ENCODE measurements around the gene TRIM73.
"Not testable (repeated sequence)": the region's sequence is repeated elsewhere in the genome, so short reads cannot be mapped to it uniquely, and the experiment has no call there.

The TRIM73 gene

GRCh38 chr7:75395329-75395728 lies at the start of gene TRIM73:
Gene TRIM73, plus strand, starts transcription at chr7:75395629. Its CDS starts 3,305 bp downstream, at chr7:75398934.
- not testable (repeated sequence) for H3K27ac Mint-ChIP-seq, H3K36me3 Mint-ChIP-seq, H3K9me3 Mint-ChIP-seq, H3K4me3 Mint-ChIP-seq, H3K27me3 Mint-ChIP-seq, H3K4me1 Mint-ChIP-seq

- H3K4me3 Mint-ChIP-seq = peak overlapping the region; percentile 30
- not testable (repeated sequence) for H3K27me3 Mint-ChIP-seq, H3K4me1 Mint-ChIP-seq, H3K9me3 Mint-ChIP-seq, H3K27ac Mint-ChIP-seq, H3K36me3 Mint-ChIP-seq
Observed at GRCh38 chr7:75358671-75359541, 36.5 kb upstream of the TRIM73 start.

- H3K27ac Mint-ChIP-seq, H3K4me1 Mint-ChIP-seq, H3K36me3 Mint-ChIP-seq, H3K27me3 Mint-ChIP-seq, H3K9me3 Mint-ChIP-seq, H3K4me3 Mint-ChIP-seq: not testable (repeated sequence)
Observed at GRCh38 chr7:75359542-75359848, 35.9 kb upstream of the TRIM73 start.

DNA sequence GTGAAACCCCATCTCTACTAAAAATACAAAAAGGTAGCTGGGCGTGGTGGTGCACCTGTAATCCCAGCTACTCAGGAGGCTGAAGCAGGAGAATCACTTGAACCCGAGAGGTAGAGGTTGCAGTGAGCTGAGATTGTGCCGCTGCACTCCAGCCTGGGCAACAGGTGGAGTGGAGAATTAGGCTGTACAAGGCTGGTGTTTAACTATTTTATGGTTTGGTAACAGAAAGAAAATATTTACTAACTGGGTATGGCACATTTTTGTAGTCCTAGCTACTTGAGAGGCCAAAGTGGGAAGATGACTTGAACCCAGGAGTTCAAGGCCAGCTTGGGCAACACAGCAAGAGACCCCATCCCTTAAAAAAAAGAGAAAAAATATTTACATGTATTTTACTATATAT lies 31.4 kb upstream of the TRIM73 start:
- not testable (repeated sequence) for H3K4me1 Mint-ChIP-seq, H3K9me3 Mint-ChIP-seq, H3K4me3 Mint-ChIP-seq, H3K27ac Mint-ChIP-seq, H3K36me3 Mint-ChIP-seq, H3K27me3 Mint-ChIP-seq

- not testable (repeated sequence) for H3K9me3 Mint-ChIP-seq, H3K27me3 Mint-ChIP-seq, H3K36me3 Mint-ChIP-seq, H3K4me3 Mint-ChIP-seq, H3K27ac Mint-ChIP-seq, H3K4me1 Mint-ChIP-seq
Observed at GRCh38 chr7:75366643-75367042, 28.8 kb upstream of the TRIM73 start.

GRCh38 chr7:75367313-75367712 lies 28.1 kb upstream of the TRIM73 start:
- H3K4me1 Mint-ChIP-seq = not testable (repeated sequence)

GRCh38 chr7:75374144-75374518 lies 21.3 kb upstream of the TRIM73 start:
- not testable (repeated sequence) for H3K27ac Mint-ChIP-seq, H3K36me3 Mint-ChIP-seq

More at GRCh38 chr7:75367313-75367712, 28.1 kb upstream of the TRIM73 start:
- H3K27me3 Mint-ChIP-seq, H3K36me3 Mint-ChIP-seq, H3K9me3 Mint-ChIP-seq, H3K4me3 Mint-ChIP-seq, H3K27ac Mint-ChIP-seq: not testable (repeated sequence)

GRCh38 chr7:75374519-75375317 lies 20.7 kb upstream of the TRIM73 start:
- H3K36me3 Mint-ChIP-seq, H3K27ac Mint-ChIP-seq, H3K9me3 Mint-ChIP-seq, H3K4me3 Mint-ChIP-seq, H3K4me1 Mint-ChIP-seq, H3K27me3 Mint-ChIP-seq: not testable (repeated sequence)

More at GRCh38 chr7:75374144-75374518, 21.3 kb upstream of the TRIM73 start:
- H3K4me1 Mint-ChIP-seq, H3K9me3 Mint-ChIP-seq, H3K27me3 Mint-ChIP-seq, H3K4me3 Mint-ChIP-seq: not testable (repeated sequence)

DNA sequence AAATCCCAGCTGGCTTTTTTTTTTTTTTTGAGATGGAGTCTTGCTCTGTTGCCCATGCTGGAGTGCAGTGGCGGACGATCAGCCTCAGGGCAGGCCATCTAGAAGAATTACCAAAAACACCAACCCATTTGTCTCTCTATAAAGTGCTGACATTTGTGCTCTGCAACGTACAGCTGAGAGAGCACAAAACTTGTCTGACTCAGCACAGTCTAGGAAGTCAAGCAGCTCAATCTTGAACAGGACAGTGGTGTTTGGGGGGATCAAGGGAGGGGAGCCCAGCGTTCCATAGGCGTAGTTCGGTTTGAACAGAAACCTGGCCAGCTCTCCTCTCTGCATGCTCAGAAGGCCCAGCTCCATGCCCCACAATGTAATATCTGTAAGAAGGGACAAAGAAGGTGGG lies 2.2 kb upstream of the TRIM73 start:
- not testable (repeated sequence) for H3K27me3 Mint-ChIP-seq, H3K9me3 Mint-ChIP-seq, H3K27ac Mint-ChIP-seq, H3K4me1 Mint-ChIP-seq, H3K36me3 Mint-ChIP-seq, H3K4me3 Mint-ChIP-seq

DNA sequence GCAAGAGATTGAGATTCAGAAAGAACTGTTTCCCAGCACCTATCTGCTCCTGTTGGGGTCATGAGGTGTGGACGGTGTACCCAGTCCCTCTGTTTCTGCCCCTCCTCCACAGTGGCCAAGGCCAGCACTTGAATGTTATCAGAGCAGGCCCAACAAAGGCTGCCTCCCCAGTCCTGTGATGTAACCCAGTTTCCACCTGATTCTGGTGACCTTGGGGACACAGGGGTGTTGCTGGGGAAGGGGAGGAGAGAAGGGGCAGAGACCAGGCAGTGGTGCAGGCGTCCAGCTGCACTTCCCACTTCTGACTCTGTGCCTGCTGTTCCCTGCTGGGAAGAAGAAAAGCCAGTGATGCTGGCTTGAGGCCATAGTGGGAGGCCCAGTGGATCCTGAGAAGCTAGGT lies 2.4 kb downstream of the TRIM73 start:
- not testable (repeated sequence) for H3K27ac Mint-ChIP-seq, H3K9me3 Mint-ChIP-seq, H3K4me3 Mint-ChIP-seq, H3K4me1 Mint-ChIP-seq, H3K36me3 Mint-ChIP-seq, H3K27me3 Mint-ChIP-seq

DNA sequence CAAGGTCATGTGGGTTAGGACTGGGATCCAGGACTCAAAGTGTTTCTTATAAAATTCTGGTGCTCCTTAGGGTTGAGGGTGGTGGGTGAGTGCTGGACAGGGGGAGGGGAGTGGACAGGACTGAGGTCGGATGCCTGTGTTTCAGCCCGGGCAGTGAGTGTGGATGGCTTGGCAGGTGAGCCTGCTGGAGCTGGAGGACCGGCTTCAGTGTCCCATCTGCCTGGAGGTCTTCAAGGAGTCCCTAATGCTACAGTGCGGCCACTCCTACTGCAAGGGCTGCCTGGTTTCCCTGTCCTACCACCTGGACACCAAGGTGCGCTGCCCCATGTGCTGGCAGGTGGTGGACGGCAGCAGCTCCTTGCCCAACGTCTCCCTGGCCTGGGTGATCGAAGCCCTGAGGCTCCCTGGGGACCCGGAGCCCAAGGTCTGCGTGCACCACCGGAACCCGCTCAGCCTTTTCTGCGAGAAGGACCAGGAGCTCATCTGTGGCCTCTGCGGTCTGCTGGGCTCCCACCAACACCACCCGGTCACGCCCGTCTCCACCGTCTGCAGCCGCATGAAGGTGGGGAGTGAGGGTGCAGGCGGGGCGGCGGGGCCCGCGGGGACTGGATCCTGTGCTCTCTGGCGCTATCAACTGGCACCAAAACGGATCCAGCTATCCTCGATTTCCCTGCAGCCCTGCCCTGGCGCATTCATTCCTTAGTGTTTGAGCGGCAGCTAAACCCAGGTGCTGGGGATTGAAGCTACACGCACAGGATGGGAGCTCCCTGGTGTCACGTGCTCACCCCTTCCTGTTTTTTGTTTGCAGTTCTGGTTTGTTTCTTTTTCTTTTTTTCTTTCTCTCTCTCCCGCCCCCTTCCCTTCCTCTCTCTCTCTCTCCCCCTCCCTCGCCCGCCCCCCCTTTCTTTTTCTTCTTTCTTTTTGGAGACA lies 3.6 kb downstream of the TRIM73 start:
- not testable (repeated sequence) for H3K36me3 Mint-ChIP-seq, H3K27me3 Mint-ChIP-seq, H3K9me3 Mint-ChIP-seq, H3K4me1 Mint-ChIP-seq, H3K4me3 Mint-ChIP-seq, H3K27ac Mint-ChIP-seq

DNA sequence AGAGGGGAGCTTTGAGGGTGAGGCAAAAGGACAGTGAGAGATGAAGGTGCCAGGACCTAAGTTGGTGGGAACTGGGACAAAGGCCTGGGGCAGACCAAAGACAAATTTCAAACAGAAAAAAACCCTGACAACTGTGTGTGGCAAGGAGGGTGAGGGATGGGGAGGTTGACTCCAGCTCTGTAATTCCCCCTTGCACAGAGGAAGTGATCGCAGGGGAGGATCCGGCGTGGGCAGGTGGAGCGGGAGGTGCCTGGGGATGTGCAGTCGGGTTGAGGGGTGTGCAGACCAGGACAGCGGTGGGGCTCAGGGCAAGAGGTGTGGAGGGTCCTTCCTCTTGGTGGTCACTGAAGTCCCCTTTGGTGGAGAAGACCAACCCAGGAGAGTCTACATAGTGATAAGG lies 5.1 kb downstream of the TRIM73 start:
- not testable (repeated sequence) for H3K4me3 Mint-ChIP-seq, H3K36me3 Mint-ChIP-seq, H3K27ac Mint-ChIP-seq, H3K27me3 Mint-ChIP-seq, H3K9me3 Mint-ChIP-seq, H3K4me1 Mint-ChIP-seq

DNA sequence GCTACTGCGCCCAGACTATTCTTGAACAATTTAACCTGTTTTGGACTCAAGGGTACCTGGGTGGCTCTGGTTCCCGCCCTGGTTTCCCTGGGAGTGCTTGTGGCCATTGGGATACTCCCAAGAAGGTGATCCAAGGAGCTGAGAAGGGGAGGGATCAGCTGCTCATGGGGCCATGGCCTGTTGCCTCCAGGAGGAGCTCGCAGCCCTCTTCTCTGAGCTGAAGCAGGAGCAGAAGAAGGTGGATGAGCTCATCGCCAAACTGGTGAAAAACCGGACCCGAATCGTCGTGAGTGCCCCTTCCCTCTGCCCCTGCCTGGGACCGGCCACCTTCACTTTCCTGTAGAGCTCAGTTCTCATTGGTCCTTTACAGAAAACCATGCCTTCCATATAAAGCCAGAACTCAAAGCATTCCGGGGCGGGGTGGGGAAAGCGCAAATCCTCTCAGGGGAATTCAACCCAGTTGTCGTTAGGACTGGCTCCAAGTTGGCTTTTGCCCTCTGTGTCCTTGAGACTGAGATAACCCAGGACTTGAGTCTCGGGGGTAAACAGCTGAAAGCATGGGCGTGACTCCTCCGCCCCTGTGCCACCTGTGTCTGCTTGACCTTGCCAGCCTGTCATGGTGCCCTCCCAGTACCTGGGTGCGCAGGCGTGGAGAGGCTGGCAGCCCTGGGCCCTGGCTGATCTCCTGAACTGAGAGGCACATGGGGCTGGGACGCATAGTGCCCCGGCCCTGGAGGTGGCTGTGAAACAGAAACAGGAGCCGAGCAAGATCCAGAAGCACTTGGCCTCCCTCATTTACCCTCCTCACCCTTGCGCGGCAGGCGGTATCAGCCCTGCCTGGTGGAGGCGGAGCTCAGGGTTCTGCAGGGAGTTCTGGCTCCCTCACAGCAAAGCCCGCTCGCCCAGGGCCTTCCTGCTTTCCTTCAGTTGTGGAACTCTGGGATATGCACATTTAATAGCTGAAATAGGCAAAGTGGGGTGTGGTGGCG lies 8.3 kb downstream of the TRIM73 start:
- H3K27ac Mint-ChIP-seq, H3K4me3 Mint-ChIP-seq, H3K36me3 Mint-ChIP-seq: not testable (repeated sequence)

GRCh38 chr7:75404663-75405062 lies 9.2 kb downstream of the TRIM73 start:
- not testable (repeated sequence) for H3K27ac Mint-ChIP-seq, H3K27me3 Mint-ChIP-seq, H3K36me3 Mint-ChIP-seq, H3K9me3 Mint-ChIP-seq, H3K4me1 Mint-ChIP-seq, H3K4me3 Mint-ChIP-seq

More for the DNA sequence above, 8.3 kb downstream of the TRIM73 start:
- not testable (repeated sequence) for H3K27me3 Mint-ChIP-seq, H3K9me3 Mint-ChIP-seq, H3K4me1 Mint-ChIP-seq

Data from activated naive CD4-positive, alpha-beta T cell treated with anti-CD3 and anti-CD28 coated beads, Interleukin-2, amount 50 U/mL, for 24 hours (primary cell).